ENCODE measurements around the gene ADAT3. TPM values are rescaled to one million over a fixed set of nuclear protein-coding genes. Genes with fewer than 3 reads are reported as not detected.
A peak's percentile ranks its signal among the peaks of the same experiment; 100 is the strongest.

The ADAT3 gene
- total and polyA plus RNA-seq, 11 donors: 1.2 to 5.1 (median 1.9) TPM

- no peak for TF ChIP-seq POLR2A (IDR thresholded peaks at IDR 0.05)
- no peak for TF ChIP-seq CTCF (IDR thresholded peaks at IDR 0.05)
- H3K27ac ChIP-seq: no peak overlapping the region
- H3K9me3 ChIP-seq: no peaks in the 10 kb centered on the region
- intact Hi-C loops (cut with DNase I): loop anchor here in 1 of 10 donors (10.0 kb wide), 1 partner anchor 198 kb away; no protein-coding TSS in a partner anchor
- peaks cover 0 to 27% (median 13%) of the 10 kb centered on the region in 12 donors for H3K4me1 ChIP-seq
- DNase-seq (peak in 1 of 5 donors; percentile 24), ATAC-seq (no peak)
- H3K4me3 ChIP-seq: no peak overlapping the region
- peaks cover 0 to 15% (median 10%) of the 10 kb centered on the region in 9 donors for H3K36me3 ChIP-seq
- H3K27me3 ChIP-seq: no peaks in the 10 kb centered on the region
- 90 to 91% (median 90%) methylated on average over 8 of the region's 8 CpGs for WGBS, 4 donors
These were observed 38.4 kb upstream of the ADAT3 start for GRCh38 chr19:1866693-1867348.

DNA sequence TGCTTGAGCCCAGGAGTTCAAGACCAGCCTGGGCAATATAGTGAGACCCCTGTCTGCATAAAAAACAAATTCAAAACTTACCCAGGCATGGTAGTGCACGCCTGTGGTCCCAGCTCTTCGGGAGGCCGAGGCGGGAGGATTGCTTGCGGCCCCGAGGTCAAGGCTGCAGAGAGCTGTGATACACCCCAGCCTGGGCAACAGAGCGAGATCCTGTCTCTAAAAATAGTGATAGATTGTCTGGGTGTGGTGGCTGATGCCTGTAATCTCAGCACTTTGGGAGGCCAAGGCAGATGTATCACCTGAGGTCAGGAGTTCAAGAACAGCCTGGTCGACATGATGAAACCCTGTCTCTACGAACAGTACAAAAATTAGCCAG lies 37.9 kb upstream of the ADAT3 start:
- no peaks in the 10 kb centered on the region for H3K27me3 ChIP-seq
- peaks cover 0 to 16% (median 10%) of the 10 kb centered on the region in 9 donors for H3K36me3 ChIP-seq
- H3K4me3 ChIP-seq: no peak overlapping the region
- no peak for DNase-seq
- H3K9me3 ChIP-seq: no peaks in the 10 kb centered on the region
- H3K4me1 ChIP-seq: peaks cover 0 to 27% (median 13%) of the 10 kb centered on the region in 12 donors
- no peak for TF ChIP-seq POLR2A (IDR thresholded peaks at IDR 0.05)
- no peak for TF ChIP-seq CTCF (IDR thresholded peaks at IDR 0.05)
- no peak overlapping the region for H3K27ac ChIP-seq
- 88 to 96% (median 93%) methylated on average over 9 of the region's 9 CpGs for WGBS, 4 donors
- intact Hi-C loops (cut with DNase I): loop anchor here in 1 of 10 donors (10.0 kb wide), 1 partner anchor 197 kb away; no protein-coding TSS in a partner anchor
- ATAC-seq: no peak

DNA sequence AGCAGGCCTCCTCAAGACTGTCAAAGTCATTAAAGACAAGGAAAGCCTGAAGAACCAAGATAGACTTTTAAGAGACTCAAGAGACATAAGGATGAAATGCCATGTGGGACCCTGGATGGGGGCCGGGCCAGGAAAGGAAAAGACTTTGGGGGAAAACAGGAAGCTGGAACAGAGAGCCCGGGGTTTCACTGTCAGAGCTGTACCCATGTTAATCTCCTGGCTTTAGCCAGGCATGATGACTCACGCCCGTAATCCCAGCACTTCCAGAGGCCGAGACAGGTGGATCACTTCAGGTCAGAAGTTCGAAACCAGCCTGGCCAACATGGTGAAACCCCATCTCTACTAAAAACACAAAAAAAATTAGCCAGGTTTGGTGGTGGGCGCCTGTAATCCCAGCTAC lies 36.2 kb upstream of the ADAT3 start:
- H3K27me3 ChIP-seq: no peaks in the 10 kb centered on the region
- DNase-seq (no peak), ATAC-seq (no peak)
- peaks cover 7 to 40% (median 27%) of the 10 kb centered on the region in 12 donors for H3K4me1 ChIP-seq
- intact Hi-C loops (cut with DNase I): loop anchor here in 1 of 10 donors (10.0 kb wide), 1 partner anchor 196 kb away; no protein-coding TSS in a partner anchor
- peaks cover 0 to 16% (median 10%) of the 10 kb centered on the region in 9 donors for H3K36me3 ChIP-seq
- peak overlapping the region in 1 of 12 donors; percentile 11 for H3K27ac ChIP-seq
- no peak overlapping the region for H3K4me3 ChIP-seq
- TF ChIP-seq POLR2A (IDR thresholded peaks at IDR 0.05) (no peak), CTCF (IDR thresholded peaks at IDR 0.05) (no peak)
- H3K9me3 ChIP-seq: no peaks in the 10 kb centered on the region
- WGBS, 4 donors: 80 to 88% (median 83%) methylated on average over 7 of the region's 7 CpGs

DNA sequence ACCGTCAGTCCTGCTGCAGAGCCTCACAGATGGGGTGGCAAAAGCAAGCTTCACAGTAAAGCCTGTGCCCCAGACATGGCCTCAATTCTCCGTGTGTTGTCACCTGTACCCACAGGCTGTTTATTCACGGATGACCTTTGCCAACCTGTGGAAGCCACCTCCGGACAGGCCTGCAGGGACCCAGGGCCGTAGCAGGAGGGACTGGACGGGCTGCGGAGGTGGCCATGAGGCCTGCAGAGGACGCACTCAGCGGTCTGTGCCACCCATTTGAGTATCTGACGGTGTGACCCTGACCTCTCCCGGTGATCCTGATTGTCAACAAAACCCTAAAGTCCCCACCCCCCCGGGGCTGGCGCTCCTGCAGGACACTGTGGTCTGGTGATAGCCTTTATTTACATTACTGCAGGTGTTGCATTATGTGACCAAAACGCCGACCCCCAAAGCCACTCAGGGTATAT lies 34.0 kb upstream of the ADAT3 start:
- DNase-seq (no peak), ATAC-seq (no peak)
- Histone ChIP-seq H3K27ac (no peak overlapping the region), H3K27me3 (no peaks in the 10 kb centered on the region), H3K9me3 (no peaks in the 10 kb centered on the region), H3K4me3 (no peak overlapping the region), H3K4me1 (peaks cover 7 to 45% (median 34%) of the 10 kb centered on the region in 12 donors), H3K36me3 (peaks cover 0 to 16% (median 10%) of the 10 kb centered on the region in 9 donors)
- intact Hi-C loops (cut with DNase I): no loop called here
- no peak for TF ChIP-seq POLR2A (IDR thresholded peaks at IDR 0.05)
- no peak for TF ChIP-seq CTCF (IDR thresholded peaks at IDR 0.05)
- 85 to 89% (median 88%) methylated on average over 15 of the region's 15 CpGs for whole genome bisulfite sequencing, 4 donors
